ENCODE measurements around the gene CABLES1.

Gene CABLES1

GRCh38 chr18:23213200-23213599 lies 77.9 kb downstream of the CABLES1 start (continued):
- no peak for TF ChIP-seq ZNF701 (tag by site-specific recombination; IDR thresholded peaks at IDR 0.05)
- TF ChIP-seq RBAK (tag by site-specific recombination; IDR thresholded peaks at IDR 0.05), result no peak
- TF ChIP-seq ZNF138 (tag by site-specific recombination; IDR thresholded peaks at IDR 0.05; ENCODE audit: borderline replicate concordance), result no peak
- TF ChIP-seq ZNF148 (tag by site-specific recombination; IDR thresholded peaks at IDR 0.05; ENCODE audit: borderline replicate concordance), result no peak
- no peak for TF ChIP-seq ZNF561 (tag by site-specific recombination; IDR thresholded peaks at IDR 0.05; ENCODE audit: borderline replicate concordance)
- TF ChIP-seq ZNF621 (tag by site-specific recombination; IDR thresholded peaks at IDR 0.05), result no peak
- TF ChIP-seq, protein P1, sequence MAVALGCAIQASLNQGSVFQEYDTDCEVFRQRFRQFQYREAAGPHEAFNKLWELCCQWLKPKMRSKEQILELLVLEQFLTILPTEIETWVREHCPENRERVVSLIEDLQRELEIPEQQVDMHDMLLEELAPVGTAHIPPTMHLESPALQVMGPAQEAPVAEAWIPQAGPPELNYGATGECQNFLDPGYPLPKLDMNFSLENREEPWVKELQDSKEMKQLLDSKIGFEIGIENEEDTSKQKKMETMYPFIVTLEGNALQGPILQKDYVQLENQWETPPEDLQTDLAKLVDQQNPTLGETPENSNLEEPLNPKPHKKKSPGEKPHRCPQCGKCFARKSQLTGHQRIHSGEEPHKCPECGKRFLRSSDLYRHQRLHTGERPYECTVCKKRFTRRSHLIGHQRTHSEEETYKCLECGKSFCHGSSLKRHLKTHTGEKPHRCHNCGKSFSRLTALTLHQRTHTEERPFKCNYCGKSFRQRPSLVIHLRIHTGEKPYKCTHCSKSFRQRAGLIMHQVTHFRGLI (tag by site-specific recombination; IDR thresholded peaks at IDR 0.05), result no peak
- no peak for TF ChIP-seq ZNF692 (tag by site-specific recombination; IDR thresholded peaks at IDR 0.05)
- no peak for TF ChIP-seq ZNF544 (tag by site-specific recombination; IDR thresholded peaks at IDR 0.05)

DNA sequence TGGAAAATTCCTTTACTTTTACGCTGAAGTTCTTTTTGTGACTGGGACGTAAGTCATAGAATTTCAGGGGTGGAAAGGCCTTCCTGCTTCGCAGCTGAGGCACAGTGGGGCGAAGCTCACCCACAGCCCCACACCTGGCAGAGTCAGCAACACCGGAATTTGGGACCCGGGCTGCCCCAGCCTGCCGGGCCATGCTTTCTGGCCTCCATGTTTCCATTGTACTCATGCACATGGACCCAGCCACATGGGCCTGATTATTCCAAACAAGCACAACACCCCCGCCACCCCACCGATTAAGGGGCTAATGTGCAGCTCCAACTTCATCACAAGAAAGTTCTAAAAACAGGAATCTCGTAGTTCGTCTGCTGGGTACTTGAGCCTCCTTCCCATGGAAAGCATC lies 82.5 kb downstream of the CABLES1 start:
- no peaks in the 10 kb centered on the region for H3K9me3 ChIP-seq (ENCODE audit: control insufficient read depth, insufficient read depth, low read depth, low read length)
- H3K27ac ChIP-seq (ENCODE audit: extremely low read depth, low read depth, low read length), result no peak overlapping the region
- H3K36me3 ChIP-seq (ENCODE audit: control insufficient read depth in 2 of 2, insufficient read depth in 1 of 2, low read length in 2 of 2), result peaks cover 4 to 22% of the 10 kb centered on the region in 2 experiments; a peak in 2 of 3 replicates
- no peak for TF ChIP-seq ZBTB1 (tag by site-specific recombination; IDR thresholded peaks at IDR 0.05)
- no peak for TF ChIP-seq ZNF510 (tag by site-specific recombination; IDR thresholded peaks at IDR 0.05; ENCODE audit: insufficient replicate concordance)
- TF ChIP-seq IKZF3 (tag by site-specific recombination; IDR thresholded peaks at IDR 0.05), result no peak
- TF ChIP-seq, protein P2, sequence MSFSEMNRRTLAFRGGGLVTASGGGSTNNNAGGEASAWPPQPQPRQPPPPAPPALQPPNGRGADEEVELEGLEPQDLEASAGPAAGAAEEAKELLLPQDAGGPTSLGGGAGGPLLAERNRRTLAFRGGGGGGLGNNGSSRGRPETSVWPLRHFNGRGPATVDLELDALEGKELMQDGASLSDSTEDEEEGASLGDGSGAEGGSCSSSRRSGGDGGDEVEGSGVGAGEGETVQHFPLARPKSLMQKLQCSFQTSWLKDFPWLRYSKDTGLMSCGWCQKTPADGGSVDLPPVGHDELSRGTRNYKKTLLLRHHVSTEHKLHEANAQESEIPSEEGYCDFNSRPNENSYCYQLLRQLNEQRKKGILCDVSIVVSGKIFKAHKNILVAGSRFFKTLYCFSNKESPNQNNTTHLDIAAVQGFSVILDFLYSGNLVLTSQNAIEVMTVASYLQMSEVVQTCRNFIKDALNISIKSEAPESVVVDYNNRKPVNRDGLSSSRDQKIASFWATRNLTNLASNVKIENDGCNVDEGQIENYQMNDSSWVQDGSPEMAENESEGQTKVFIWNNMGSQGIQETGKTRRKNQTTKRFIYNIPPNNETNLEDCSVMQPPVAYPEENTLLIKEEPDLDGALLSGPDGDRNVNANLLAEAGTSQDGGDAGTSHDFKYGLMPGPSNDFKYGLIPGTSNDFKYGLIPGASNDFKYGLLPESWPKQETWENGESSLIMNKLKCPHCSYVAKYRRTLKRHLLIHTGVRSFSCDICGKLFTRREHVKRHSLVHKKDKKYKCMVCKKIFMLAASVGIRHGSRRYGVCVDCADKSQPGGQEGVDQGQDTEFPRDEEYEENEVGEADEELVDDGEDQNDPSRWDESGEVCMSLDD (tag by site-specific recombination; IDR thresholded peaks at IDR 0.05), result no peak
- no peak for TF ChIP-seq SP2 (tag by site-specific recombination; IDR thresholded peaks at IDR 0.05)
- no peak for TF ChIP-seq YY2 (tag by site-specific recombination; IDR thresholded peaks at IDR 0.05)
- no peak for TF ChIP-seq OSR2 (tag by site-specific recombination; IDR thresholded peaks at IDR 0.05)
- TF ChIP-seq HOXA7 (CRISPR knock-in tag; IDR thresholded peaks at IDR 0.05; ENCODE audit: borderline replicate concordance), result no peak
- TF ChIP-seq ZFHX2 (tag by site-specific recombination; conservative IDR thresholded peaks at IDR 0.05), result no peak
- TF ChIP-seq TSHZ1 (tag by site-specific recombination; IDR thresholded peaks at IDR 0.05; ENCODE audit: borderline replicate concordance), result no peak
- TF ChIP-seq ZNF350 (tag by site-specific recombination; IDR thresholded peaks at IDR 0.05), result no peak
- no peak for TF ChIP-seq ZNF335 (tag by site-specific recombination; conservative IDR thresholded peaks at IDR 0.05)
- no peak for TF ChIP-seq ZNF391 (tag by site-specific recombination; IDR thresholded peaks at IDR 0.05; ENCODE audit: borderline replicate concordance, low read depth)
- no peak for TF ChIP-seq ZNF292 (tag by site-specific recombination; IDR thresholded peaks at IDR 0.05; ENCODE audit: borderline replicate concordance, low read depth)
- no peak overlapping the region for H3K4me3 ChIP-seq (ENCODE audit: low read depth, low read length)
- POLR2A ChIA-PET, result no interaction called here
- H3K4me1 ChIP-seq (ENCODE audit: control insufficient read depth, insufficient read depth, low read length), result no peaks in the 10 kb centered on the region
- CTCF ChIA-PET, result interaction anchor here (0.6 kb wide), 1 partner anchor 123 kb away, joined by 3 read pairs; no protein-coding TSS in a partner anchor
